ENCODE results near the gene TIMD4. TPM values are rescaled to one million over a fixed set of nuclear protein-coding genes. Genes with fewer than 3 reads are reported as not detected.

Gene TIMD4
- 0.60 to 1.6 TPM (median 1.5 TPM) in 5 replicates for total RNA-seq (2022; extraction: Qiagen RNA extraction)

DNA sequence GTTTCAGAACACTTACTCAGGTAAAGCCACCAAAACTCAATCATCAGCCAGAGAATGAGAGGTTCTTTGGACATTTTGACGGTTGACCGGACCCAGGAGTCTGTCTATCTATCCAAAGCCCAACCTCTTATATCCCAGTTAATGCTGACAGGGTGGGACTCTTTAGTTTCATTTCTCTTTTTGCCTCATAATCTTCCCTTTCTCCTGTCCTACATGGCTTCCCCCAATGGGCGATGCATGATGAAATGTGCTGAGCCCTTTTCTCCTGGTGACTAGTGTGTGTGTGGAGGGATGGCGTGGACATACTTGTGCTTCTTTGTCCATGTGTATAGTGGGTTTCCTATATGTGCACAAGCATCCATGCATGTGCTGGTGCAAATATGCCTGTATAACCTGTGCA, at the start of gene TIMD4:
TSS of gene TIMD4 (minus strand) at position 102 of the 400 bp plus-strand sequence. CDS start at position 74, 28 bp downstream.

Other genes with a start within 250 kb of the TIMD4 start
- 0.14 to 0.21 TPM (median 0.20 TPM) in 5 replicates for gene PPP1R2B, start 112.9 kb downstream of the TIMD4 start, total RNA-seq (2022; extraction: Qiagen RNA extraction)
- 32.7 to 54.7 TPM (median 44.8 TPM) in 5 replicates for gene HAVCR1, start 95.9 kb upstream of the TIMD4 start, total RNA-seq (2022; extraction: Qiagen RNA extraction)
- 0.32 to 0.52 TPM (median 0.38 TPM) in 5 replicates for gene HAVCR2, start 145.8 kb upstream of the TIMD4 start, total RNA-seq (2022; extraction: Qiagen RNA extraction)
- 14.6 to 21.2 TPM (median 15.2 TPM) in 5 replicates for gene MED7, start 179.6 kb upstream of the TIMD4 start, total RNA-seq (2022; extraction: Qiagen RNA extraction)
- gene GARIN3, start 203.0 kb upstream of the TIMD4 start, total RNA-seq (2022; extraction: Qiagen RNA extraction): not detected in 5 replicates
- gene ITK, start 217.6 kb upstream of the TIMD4 start, total RNA-seq (2022; extraction: Qiagen RNA extraction): 0.07 to 0.43 TPM (median 0.37 TPM) in 5 replicates

All from A549 treated with dexamethasone at 1 μM for 4 hours (cell line).